GM23338 (cell line): ENCODE measurements around the gene TASL. TPM values are rescaled to one million over a fixed set of nuclear protein-coding genes. Genes with fewer than 3 reads are reported as not detected.

Experiments
- ATAC-seq: fragments of 200-7000 bp; cut with Tn5 transposase; 3 replicates; pipeline ENCODE4 v1.9.1; 2020
- DNase-seq: peaks from one replicate; pipeline ENCODE4 v3.0.0-alpha.2; 2015; ENCODE audit warnings: low spot score
- H2AFZ ChIP-seq: fragments of 200-600 bp; sonication (generic); 2 replicates; pipeline ENCODE4 v1.8.0; 2016; ENCODE audit warnings: antibody characterized with exemption, mild to moderate bottlenecking, moderate library complexity
- H3F3A ChIP-seq: fragments of 200-600 bp; sonication (generic); replicated peaks from 2 replicates; pipeline ENCODE4 v1.8.0; 2017; ENCODE audit warnings: antibody characterized with exemption, mixed run types, low read depth
- H3K27ac ChIP-seq: fragments of 200-600 bp; sonication (generic); 2 replicates; pipeline ENCODE4 v1.6.1; 2016; ENCODE audit warnings: low read depth
- H3K27me3 ChIP-seq: fragments of 200-600 bp; sonication (generic); 2 replicates; pipeline ENCODE4 v1.8.0; 2016; ENCODE audit warnings: mild to moderate bottlenecking, mixed run types, moderate library complexity; ENCODE audit not compliant: insufficient read depth
- H3K36me3 ChIP-seq: fragments of 200-600 bp; sonication (generic); 2 replicates; pipeline ENCODE4 v1.8.0; 2016; ENCODE audit warnings: mild to moderate bottlenecking; ENCODE audit not compliant: insufficient read depth
- H3K4me1 ChIP-seq: fragments of 200-600 bp; sonication (generic); 2 replicates; pipeline ENCODE4 v1.8.0; 2016; ENCODE audit warnings: mild to moderate bottlenecking, moderate library complexity; ENCODE audit not compliant: insufficient read depth
- H3K4me2 ChIP-seq: fragments of 200-600 bp; sonication (generic); 2 replicates; pipeline ENCODE4 v1.7.1; 2017; ENCODE audit warnings: mixed run types
- H3K4me3 ChIP-seq: fragments of 200-600 bp; sonication (generic); 2 replicates; pipeline ENCODE4 v1.6.1; 2016; ENCODE audit warnings: mixed run types
- H3K79me2 ChIP-seq: fragments of 200-600 bp; sonication (generic); replicated peaks from 2 replicates; pipeline ENCODE4 v1.8.0; 2017; ENCODE audit warnings: mild to moderate bottlenecking; ENCODE audit not compliant: insufficient read depth
- H3K9me2 ChIP-seq: fragments of 200-600 bp; sonication (generic); 2 replicates; pipeline ENCODE4 v1.8.0; 2017; ENCODE audit not compliant: insufficient read depth
- H4K20me1 ChIP-seq: fragments of 200-600 bp; sonication (generic); replicated peaks from 2 replicates; pipeline ENCODE4 v1.8.0; 2017; ENCODE audit warnings: mild to moderate bottlenecking; ENCODE audit not compliant: insufficient read depth
- H3K27ac Mint-ChIP-seq: 2 replicates; pipeline ENCODE4 v1.8.0; 2020; ENCODE audit warnings: inconsistent platforms, mild to moderate bottlenecking, moderate library complexity, mixed read lengths
- H3K27me3 Mint-ChIP-seq: 3 replicates; pipeline ENCODE4 v1.8.0; 2022; ENCODE audit warnings: low read depth, mild to moderate bottlenecking, moderate library complexity, mixed read lengths, inconsistent platforms; ENCODE audit not compliant: insufficient read depth, poor library complexity
- H3K36me3 Mint-ChIP-seq: 3 replicates; pipeline ENCODE4 v1.8.0; 2021; ENCODE audit warnings: low read depth, mild to moderate bottlenecking, inconsistent platforms, moderate library complexity, mixed read lengths
- H3K4me1 Mint-ChIP-seq: 3 replicates; pipeline ENCODE4 v1.8.0; 2020; ENCODE audit warnings: mild to moderate bottlenecking, inconsistent platforms, mixed read lengths
- H3K4me3 Mint-ChIP-seq: 3 replicates; pipeline ENCODE4 v1.8.0; 2021; ENCODE audit warnings: moderate library complexity, mild to moderate bottlenecking, inconsistent platforms, mixed read lengths
- H3K9me3 Mint-ChIP-seq: 3 replicates; pipeline ENCODE4 v1.8.0; 2020; ENCODE audit warnings: moderate library complexity, mild to moderate bottlenecking, inconsistent platforms, mixed read lengths
- CREB1 ChIP-seq: fragments of 250-450 bp; sonication (Bioruptor Pico); IDR thresholded peaks from 2 replicates; pipeline ENCODE4 v1.5.0; 2020; ENCODE audit warnings: low read depth, mild to moderate bottlenecking, moderate library complexity
- CTCF ChIP-seq, 2 experiments: fragments of 200-600 bp in 1 of 2; sonication (generic) in 1 of 2; conservative IDR thresholded peaks; 2 replicates each; pipeline versions ENCODE4 v1.5.1 to v1.6.1; 2016 to 2017; ENCODE audit warnings: antibody characterized with exemption in 2 of 2, low read depth in 2 of 2, mild to moderate bottlenecking in 2 of 2, moderate library complexity in 1 of 2
- ETS1 ChIP-seq: IDR thresholded peaks from 2 replicates; pipeline ENCODE4 v1.6.1; 2016; ENCODE audit warnings: antibody characterized with exemption
- EZH2 ChIP-seq: fragments of 200-600 bp; sonication (generic); IDR thresholded peaks from one replicate; pipeline ENCODE4 v1.8.0; 2017; ENCODE audit warnings: antibody characterized with exemption, mild to moderate bottlenecking, low read depth; ENCODE audit not compliant: unreplicated experiment
- EZH2phosphoT487 ChIP-seq: fragments of 200-600 bp; sonication (generic); IDR thresholded peaks from one replicate; pipeline ENCODE4 v1.8.1; 2018; ENCODE audit warnings: antibody characterized with exemption; ENCODE audit not compliant: unreplicated experiment
- JUNB ChIP-seq: IDR thresholded peaks from one replicate; pipeline ENCODE4 v1.6.1; 2016; ENCODE audit warnings: antibody characterized with exemption; ENCODE audit not compliant: unreplicated experiment
- NANOG ChIP-seq: IDR thresholded peaks from 2 replicates; pipeline ENCODE4 v1.6.1; 2016; ENCODE audit warnings: antibody characterized with exemption, borderline replicate concordance
- POLR2AphosphoS5 ChIP-seq: IDR thresholded peaks from 2 replicates; pipeline ENCODE4 v1.6.1; 2016; ENCODE audit warnings: antibody characterized with exemption, low read depth
- REST ChIP-seq: IDR thresholded peaks from one replicate; pipeline ENCODE4 v1.6.1; 2018; ENCODE audit warnings: antibody characterized with exemption; ENCODE audit not compliant: unreplicated experiment
- STAT1 ChIP-seq: IDR thresholded peaks from one replicate; pipeline ENCODE4 v1.6.1; 2016; ENCODE audit warnings: antibody characterized with exemption; ENCODE audit not compliant: unreplicated experiment
- ZNF114 ChIP-seq: fragments of 250-450 bp; sonication (Bioruptor Pico); IDR thresholded peaks from 2 replicates; pipeline ENCODE4 v1.5.0; 2020; ENCODE audit warnings: mild to moderate bottlenecking, moderate library complexity
- ZNF331 ChIP-seq: fragments of 250-450 bp; sonication (Bioruptor Pico); IDR thresholded peaks from 2 replicates; pipeline ENCODE4 v1.5.0; 2020; ENCODE audit warnings: low read depth, mild to moderate bottlenecking, moderate library complexity
- ZNF462 ChIP-seq: fragments of 250-450 bp; sonication (Bioruptor Pico); IDR thresholded peaks from 2 replicates; pipeline ENCODE4 v1.5.0; 2020; ENCODE audit warnings: mild to moderate bottlenecking, moderate library complexity
- polyA plus RNA-seq: library from polyadenylated mRNA; unstranded; fragments of >200 nt; fragmentation: Nextera tagmentation; extraction: Ambion mirVana; gene quantifications from 2 replicates; pipeline ENCODE4 v1.2.1, GENCODE V29; 2016
- total RNA-seq: library from RNA; depleted of rRNA; stranded (reverse); fragments of >200 nt; shearing (Covaris generic); gene quantifications from 2 replicates; pipeline ENCODE4 v1.2.3, GENCODE V29; 2014

TASL gene
- total and polyA plus RNA-seq, 2 experiments from 2014 or later, result not detected

GRCh38 chrX:30590368-30590767 is 12.8 kb upstream of the TASL start:
- ATAC-seq (no peak), DNase-seq (no peak)
- H3K4me1 Mint-ChIP-seq, result peaks cover 6% of the 10 kb centered on the region

More at GRCh38 chrX:30590368-30590767, 12.8 kb upstream of the TASL start:
- H3K4me1 ChIP-seq, result no peaks in the 10 kb centered on the region
- no peak overlapping the region for H3K27ac ChIP-seq
- no peaks in the 10 kb centered on the region for H3F3A ChIP-seq
- H3K4me2 ChIP-seq, result no peak overlapping the region
- H3K4me3 Mint-ChIP-seq, result no peak overlapping the region
- H3K27ac Mint-ChIP-seq, result no peak overlapping the region
- no peaks in the 10 kb centered on the region for H4K20me1 ChIP-seq
- no peaks in the 10 kb centered on the region for H3K36me3 Mint-ChIP-seq
- no peaks in the 10 kb centered on the region for H3K27me3 Mint-ChIP-seq
- TF ChIP-seq EZH2 (no peak), STAT1 (no peak), ZNF331 (no peak), CREB1 (CRISPR knock-in tag) (no peak), CTCF (conservative IDR thresholded peaks at IDR 0.05; ENCODE audit: low read depth in 2 of 2) (no peak), NANOG (no peak), ZNF114 (CRISPR knock-in tag) (no peak), EZH2phosphoT487 (no peak), POLR2AphosphoS5 (no peak), REST (no peak), ZNF462 (no peak), JUNB (no peak), ETS1 (no peak)
- H3K27me3 ChIP-seq, result no peaks in the 10 kb centered on the region
- no peak overlapping the region for H2AFZ ChIP-seq
- H3K9me2 ChIP-seq, result no peaks in the 10 kb centered on the region
- H3K9me3 Mint-ChIP-seq, result no peaks in the 10 kb centered on the region
- H3K79me2 ChIP-seq, result no peaks in the 10 kb centered on the region
- no peak overlapping the region for H3K4me3 ChIP-seq
- no peaks in the 10 kb centered on the region for H3K36me3 ChIP-seq
